Astrocyte of the cerebellum (primary cell): ENCODE results near the gene CLCA4.

Experiments
- DNase-seq: peaks from one replicate; pipeline ENCODE4 v3.0.0-alpha.2; 2011; ENCODE audit warnings: low read depth
- H3K4me3 ChIP-seq: 2 replicates; pipeline ENCODE4 v1.5.1; 2011; ENCODE audit warnings: mild to moderate bottlenecking, low read depth, low read length, moderate library complexity
- in situ Hi-C: cut with HindIII; loops from 2 replicates; pipeline ENCODE4 v1.10.0; 2017; ENCODE audit warnings: low sequenced_read_pairs
- TF ChIP-seq, protein P1 (sequence below): IDR thresholded peaks from 2 replicates; pipeline ENCODE4 v1.5.1; 2012; ENCODE audit warnings: low read length, low read depth, moderate library complexity, mild to moderate bottlenecking; ENCODE audit errors: missing control alignments

Gene CLCA4

DNA sequence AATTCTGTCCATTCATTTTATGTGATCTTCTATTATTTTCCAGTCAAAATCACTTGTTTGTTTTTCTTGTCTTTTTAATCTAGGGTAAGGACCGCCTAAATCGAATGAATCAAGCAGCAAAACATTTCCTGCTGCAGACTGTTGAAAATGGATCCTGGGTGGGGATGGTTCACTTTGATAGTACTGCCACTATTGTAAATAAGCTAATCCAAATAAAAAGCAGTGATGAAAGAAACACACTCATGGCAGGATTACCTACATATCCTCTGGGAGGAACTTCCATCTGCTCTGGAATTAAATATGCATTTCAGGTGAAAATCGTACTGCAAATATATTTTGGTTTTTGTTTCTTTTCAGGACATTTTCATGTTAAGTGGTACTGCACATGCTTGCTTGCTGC, 20.5 kb downstream of the CLCA4 start:
- in situ Hi-C loops = no loop called here
- no peak overlapping the region for H3K4me3 ChIP-seq
- TF ChIP-seq, protein P1, sequence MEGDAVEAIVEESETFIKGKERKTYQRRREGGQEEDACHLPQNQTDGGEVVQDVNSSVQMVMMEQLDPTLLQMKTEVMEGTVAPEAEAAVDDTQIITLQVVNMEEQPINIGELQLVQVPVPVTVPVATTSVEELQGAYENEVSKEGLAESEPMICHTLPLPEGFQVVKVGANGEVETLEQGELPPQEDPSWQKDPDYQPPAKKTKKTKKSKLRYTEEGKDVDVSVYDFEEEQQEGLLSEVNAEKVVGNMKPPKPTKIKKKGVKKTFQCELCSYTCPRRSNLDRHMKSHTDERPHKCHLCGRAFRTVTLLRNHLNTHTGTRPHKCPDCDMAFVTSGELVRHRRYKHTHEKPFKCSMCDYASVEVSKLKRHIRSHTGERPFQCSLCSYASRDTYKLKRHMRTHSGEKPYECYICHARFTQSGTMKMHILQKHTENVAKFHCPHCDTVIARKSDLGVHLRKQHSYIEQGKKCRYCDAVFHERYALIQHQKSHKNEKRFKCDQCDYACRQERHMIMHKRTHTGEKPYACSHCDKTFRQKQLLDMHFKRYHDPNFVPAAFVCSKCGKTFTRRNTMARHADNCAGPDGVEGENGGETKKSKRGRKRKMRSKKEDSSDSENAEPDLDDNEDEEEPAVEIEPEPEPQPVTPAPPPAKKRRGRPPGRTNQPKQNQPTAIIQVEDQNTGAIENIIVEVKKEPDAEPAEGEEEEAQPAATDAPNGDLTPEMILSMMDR = no peak
- no peak for DNase-seq

DNA sequence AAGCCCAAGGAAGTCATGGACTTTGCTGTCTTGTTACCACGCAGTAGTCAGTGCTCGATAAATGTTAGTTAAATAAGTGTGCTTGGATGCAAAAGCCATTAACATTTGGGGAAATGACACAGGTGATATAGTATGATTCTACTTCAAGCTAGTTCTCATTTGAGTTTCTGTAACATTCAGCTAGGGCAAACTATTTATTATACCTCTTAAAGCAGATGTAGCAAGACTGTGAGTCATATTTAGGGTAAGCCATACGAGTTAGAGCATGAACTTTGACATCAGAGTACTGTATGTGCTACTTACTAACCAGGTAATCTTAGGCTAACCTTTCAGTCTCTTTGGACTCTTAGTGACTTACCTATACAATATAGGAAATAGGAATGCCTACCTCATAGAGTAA, 21.0 kb downstream of the CLCA4 start:
- no peak for DNase-seq
- in situ Hi-C loops = no loop called here
- H3K4me3 ChIP-seq = no peak overlapping the region
- TF ChIP-seq, protein P1 = no peak

DNA sequence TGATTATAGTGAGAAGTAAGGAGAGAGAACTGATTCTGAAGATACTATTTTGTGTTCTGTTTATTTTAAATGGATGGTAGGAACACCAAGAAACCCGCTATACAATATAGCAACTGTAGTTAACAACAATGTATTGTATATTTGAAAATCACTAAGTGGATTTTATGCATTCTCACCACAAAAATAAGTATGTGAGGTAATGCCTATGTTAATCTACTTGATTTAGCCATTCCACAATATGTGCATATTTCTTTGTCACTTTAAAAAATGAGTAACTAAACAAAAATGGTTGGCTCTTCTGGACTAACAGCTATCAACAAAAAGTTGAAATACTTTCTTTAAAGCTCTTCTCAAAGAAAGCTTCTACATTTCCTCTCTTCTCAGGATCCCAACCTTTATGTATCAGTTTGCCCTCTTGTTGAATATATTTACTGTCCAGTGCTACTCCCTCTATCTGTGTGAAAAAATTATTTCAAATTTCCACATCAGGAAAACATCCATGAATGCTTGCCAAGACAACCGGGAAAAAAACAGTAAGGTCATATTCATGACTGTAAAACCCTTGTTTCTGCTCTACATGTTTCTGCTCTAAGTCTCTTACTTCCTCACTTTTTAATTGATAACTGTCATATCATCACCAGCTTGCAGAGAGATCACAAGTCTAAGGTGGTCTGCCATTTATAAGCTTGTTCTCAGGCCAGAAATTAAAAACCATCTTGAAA, 27.0 kb downstream of the CLCA4 start:
- TF ChIP-seq, protein P1 = no peak
- DNase-seq = no peak
- H3K4me3 ChIP-seq = no peak overlapping the region
- in situ Hi-C loops = no loop called here

DNA sequence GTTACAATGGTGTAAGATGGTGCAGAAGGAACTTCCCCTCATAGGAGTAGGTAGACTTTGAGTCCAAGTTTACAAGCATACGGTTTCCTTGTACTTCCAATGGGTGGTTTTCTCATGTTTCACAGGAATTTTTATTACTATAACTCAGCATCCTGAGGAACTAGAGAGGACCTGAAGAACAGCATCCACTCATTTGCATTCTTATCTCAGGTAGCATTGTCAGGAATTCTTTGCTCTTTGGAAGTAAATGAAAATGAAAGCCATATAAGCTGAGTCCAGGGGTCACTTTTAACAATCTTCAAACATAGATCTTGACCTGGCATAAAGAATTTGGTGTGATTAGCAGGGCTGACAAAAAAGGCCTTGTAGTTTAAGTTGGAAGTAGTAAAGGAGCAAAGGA, 34.4 kb downstream of the CLCA4 start:
- no peak for DNase-seq
- in situ Hi-C loops = no loop called here
- TF ChIP-seq, protein P1 = no peak
- no peak overlapping the region for H3K4me3 ChIP-seq

DNA sequence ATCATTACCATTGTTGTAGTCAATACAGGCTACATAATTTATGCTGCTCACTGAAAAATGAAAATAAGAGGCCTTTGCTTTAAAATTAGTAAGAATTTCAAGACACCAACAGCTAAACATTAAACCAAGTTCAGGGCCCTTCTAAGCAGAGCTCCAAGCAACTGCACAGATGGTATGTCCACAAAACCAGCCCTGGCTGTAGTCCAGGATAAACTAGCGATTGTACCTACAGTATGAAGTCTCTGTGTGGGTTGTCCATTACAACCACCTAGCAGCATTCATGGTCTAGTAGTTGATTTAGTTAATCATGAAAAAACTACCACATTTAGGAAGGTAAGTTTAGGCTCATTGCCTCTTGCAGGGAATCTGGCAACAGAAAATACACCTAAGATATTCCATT, 35.3 kb downstream of the CLCA4 start:
- TF ChIP-seq, protein P1 = no peak
- no peak for DNase-seq
- no peak overlapping the region for H3K4me3 ChIP-seq
- in situ Hi-C loops = no loop called here

DNA sequence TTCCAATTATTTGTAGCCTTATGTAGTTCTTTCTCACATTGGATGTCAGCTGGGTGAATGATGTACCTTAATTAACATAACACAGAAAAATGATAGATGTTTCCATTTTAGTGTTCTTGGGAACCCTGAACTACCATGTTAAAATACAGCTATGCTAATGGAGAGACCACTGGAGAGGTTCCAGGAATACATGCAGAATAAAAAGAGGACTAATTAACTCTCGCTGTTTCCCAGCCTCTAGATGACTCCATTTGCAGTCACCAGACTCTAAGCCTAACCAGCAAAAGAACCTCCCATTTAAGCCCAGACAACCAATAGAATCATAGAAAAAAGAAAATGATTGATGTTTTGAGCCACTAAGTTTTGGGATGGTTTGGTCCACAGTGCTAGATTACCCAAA, 36.2 kb downstream of the CLCA4 start:
- in situ Hi-C loops = no loop called here

More for the DNA sequence above, 36.2 kb downstream of the CLCA4 start:
- TF ChIP-seq, protein P1 = no peak
- H3K4me3 ChIP-seq = no peak overlapping the region
- no peak for DNase-seq
